A673 (cell line): ENCODE results near the gene CCDC172.

ENCODE experiments used
- EZH2 ChIP-seq: fragments of 200-600 bp; sonication (generic); IDR thresholded peaks from 2 replicates; pipeline ENCODE4 v1.6.1; 2017; ENCODE audit warnings: borderline replicate concordance, low read depth, mild to moderate bottlenecking, mixed read lengths, antibody characterized with exemption, low read length; ENCODE audit not compliant: poor library complexity, severe bottlenecking
- TF ChIP-seq, protein P1 (sequence below): fragments of 300-800, 200-600 bp; sonication (generic); conservative IDR thresholded peaks from 2 replicates; pipeline ENCODE4 v1.5.1; 2017; ENCODE audit warnings: low read depth, mild to moderate bottlenecking, antibody characterized with exemption, low read length, moderate library complexity, mixed read lengths

GRCh38 chr10:116298586-116298985 lies 25.7 kb upstream of the CCDC172 start:
- TF ChIP-seq, protein P1, sequence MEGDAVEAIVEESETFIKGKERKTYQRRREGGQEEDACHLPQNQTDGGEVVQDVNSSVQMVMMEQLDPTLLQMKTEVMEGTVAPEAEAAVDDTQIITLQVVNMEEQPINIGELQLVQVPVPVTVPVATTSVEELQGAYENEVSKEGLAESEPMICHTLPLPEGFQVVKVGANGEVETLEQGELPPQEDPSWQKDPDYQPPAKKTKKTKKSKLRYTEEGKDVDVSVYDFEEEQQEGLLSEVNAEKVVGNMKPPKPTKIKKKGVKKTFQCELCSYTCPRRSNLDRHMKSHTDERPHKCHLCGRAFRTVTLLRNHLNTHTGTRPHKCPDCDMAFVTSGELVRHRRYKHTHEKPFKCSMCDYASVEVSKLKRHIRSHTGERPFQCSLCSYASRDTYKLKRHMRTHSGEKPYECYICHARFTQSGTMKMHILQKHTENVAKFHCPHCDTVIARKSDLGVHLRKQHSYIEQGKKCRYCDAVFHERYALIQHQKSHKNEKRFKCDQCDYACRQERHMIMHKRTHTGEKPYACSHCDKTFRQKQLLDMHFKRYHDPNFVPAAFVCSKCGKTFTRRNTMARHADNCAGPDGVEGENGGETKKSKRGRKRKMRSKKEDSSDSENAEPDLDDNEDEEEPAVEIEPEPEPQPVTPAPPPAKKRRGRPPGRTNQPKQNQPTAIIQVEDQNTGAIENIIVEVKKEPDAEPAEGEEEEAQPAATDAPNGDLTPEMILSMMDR = no peak
- TF ChIP-seq EZH2 = no peak
